ENCODE results near the gene ACTN3.

Gene ACTN3

GRCh38 chr11:66545701-66546367, 869 bp upstream of the ACTN3 start, which contains the start of gene ZDHHC24:
ZDHHC24 (minus strand) TSS chr11:66546048; CDS start chr11:66546003, 45 bp downstream.
- DNase-seq (ENCODE audit: low read depth): peak; percentile 84

DNA sequence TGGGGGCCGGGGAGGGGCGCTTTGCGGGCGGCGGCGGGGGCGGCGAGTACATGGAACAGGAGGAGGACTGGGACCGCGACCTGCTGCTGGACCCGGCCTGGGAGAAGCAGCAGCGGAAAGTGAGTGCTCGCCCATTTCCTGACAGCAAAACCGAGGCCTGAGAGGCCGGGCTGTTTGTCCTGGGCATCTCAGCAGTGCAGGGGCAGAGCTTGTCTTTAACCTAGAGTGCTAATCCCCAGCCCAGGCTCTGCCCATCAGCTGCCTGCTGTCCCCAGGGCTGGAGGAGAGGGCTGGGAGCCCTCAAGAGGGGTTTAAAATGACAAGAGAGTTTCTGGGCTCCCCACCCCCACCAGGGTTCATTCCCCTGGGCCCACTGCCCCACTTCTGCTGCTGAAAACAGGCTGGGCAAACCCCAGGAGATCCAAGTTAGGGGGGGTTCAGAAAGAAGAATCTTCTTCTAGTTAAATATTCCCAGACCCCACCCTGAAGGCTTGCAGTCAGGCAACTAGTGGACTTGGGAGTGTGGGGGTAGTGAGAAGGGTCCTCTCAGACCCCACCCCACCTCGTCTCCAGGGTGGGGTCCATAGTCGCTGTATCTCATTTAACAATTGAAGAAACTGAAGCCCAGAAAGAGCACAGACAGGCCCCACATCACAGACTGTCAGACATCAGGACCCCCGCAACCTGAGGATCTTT, 411 bp downstream of the ACTN3 start:
- DNase-seq (ENCODE audit: low read depth): no peak

DNA sequence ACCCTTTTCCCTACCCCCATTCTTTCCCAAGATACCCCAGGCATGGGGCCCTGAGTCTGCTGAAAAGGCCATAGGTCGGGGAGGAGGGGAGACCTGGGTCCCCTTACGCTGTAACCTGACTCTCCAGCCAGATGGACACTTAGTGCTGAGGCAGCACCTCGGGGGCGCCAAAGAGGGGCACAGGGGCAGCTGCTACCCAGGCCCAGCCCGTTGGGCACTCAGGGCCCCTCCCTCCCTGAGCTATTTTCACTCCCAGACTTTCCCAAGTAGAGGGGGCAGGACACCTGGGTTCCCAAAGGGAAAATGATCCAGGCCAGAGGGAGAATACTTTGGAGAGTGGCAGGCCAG, 933 bp downstream of the ACTN3 start:
- no peak for DNase-seq (ENCODE audit: low read depth)

GRCh38 chr11:66548041-66548440, 1.3 kb downstream of the ACTN3 start:
- no peak for DNase-seq (ENCODE audit: low read depth)

DNA sequence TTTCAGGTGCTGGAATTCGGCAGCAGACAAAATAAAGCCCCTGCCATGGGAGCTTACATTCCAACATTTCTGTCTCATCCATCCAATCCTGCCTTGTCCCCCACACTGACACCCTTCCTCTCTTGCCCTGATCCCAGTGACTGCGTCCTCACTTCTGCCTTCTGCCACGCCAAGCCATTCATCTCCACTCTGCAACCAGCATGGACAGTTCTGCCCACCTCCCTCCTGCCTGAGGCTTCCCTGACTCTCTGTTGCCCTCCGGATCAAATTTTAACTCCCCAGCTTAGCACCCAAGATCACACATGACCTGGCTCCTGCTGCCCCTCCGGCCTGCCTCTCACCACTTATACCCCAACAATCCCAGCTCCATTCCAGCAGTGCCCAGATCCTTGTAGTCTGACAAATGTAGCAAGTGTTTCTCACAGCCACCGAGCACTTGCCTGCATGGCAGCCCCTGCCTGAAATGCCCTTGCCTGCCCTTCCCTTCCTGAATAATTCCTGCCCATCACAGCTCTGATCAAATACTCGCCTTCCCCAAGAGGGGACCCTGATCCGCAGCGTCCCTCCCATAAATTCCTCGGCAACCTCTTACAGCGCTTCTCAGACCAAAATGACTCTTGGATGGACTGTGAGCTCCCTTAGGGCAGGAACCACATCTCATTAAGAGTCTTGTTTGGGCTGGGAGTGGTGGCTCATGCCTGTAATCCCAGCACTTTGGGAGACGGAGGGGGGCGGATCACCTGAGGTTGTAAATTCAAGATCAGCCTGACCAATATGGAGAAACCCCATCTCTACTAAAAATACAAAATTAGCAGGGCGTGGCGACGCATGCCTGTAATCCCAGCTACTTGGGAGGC, 2.3 kb downstream of the ACTN3 start:
- no peak for DNase-seq (ENCODE audit: low read depth)

DNA sequence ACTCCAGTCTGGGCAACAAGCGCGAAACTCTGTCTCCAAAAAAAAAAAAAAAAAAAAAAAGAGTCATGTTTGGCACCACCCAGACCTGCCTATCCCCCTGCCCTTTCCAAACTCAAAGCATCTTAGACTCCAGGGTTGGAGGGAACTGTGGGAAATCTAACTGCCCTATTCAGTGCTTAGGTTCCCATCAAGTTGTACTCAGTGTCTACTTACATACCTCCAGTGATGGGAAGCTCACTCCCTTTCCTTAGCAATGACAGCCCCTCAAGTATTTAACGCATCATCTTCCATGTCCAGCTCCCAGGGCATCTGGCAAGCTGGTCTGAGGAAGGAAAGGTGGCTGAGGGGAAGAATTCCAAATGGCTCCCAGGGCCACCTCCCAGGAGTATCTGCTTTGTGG, 3.0 kb downstream of the ACTN3 start:
- DNase-seq (ENCODE audit: low read depth): no peak

GRCh38 chr11:66550887-66551286, 4.2 kb downstream of the ACTN3 start:
- DNase-seq (ENCODE audit: low read depth): no peak

- no peak for DNase-seq (ENCODE audit: low read depth)
Measured at GRCh38 chr11:66554602-66555001, 7.9 kb downstream of the ACTN3 start.

DNA sequence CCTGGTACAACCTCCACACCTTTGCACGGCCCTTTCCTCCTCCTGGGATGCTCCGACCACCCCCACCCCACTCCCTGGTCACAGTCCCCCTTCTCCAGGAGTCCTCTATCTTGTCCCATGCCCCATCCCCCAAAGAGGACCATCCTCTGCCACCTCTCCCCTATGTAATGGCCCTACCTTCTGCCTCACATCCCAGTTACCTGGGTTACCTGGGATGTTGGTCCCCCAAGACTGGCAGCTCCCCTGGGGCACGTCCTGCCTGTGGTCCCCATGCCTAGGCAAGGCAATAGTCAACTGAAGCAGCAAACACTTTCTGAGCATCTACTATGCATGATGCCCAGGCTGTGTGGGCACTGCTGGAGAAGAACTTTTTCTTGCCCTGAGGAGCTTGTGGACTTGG, 8.7 kb downstream of the ACTN3 start:
- DNase-seq (ENCODE audit: low read depth): no peak

DNA sequence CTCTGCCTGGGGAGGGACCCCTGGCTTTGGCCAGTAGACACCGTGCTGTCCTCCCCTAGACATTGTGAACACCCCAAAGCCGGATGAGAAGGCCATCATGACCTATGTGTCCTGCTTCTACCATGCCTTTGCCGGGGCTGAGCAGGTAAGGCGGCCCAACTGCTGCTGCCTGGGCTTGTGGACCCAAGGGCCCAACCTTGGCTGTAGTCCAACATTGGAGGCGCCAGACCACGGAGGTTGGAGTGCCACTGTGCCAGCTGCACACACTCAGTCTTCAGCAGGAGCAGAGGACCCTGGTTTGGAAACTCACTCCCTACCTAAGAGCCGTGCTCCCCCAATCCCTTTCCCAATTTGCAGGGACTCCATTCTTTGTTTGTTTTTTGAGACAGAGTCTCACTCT, 9.4 kb downstream of the ACTN3 start:
- DNase-seq (ENCODE audit: low read depth): no peak

- no peak for DNase-seq (ENCODE audit: low read depth)
Measured at GRCh38 chr11:66557733-66558326, 11.1 kb downstream of the ACTN3 start.

GRCh38 chr11:66559142-66559865, 12.6 kb downstream of the ACTN3 start:
- peak; percentile 19 for DNase-seq (ENCODE audit: low read depth)

GRCh38 chr11:66559866-66560676, 13.4 kb downstream of the ACTN3 start:
- no peak for DNase-seq (ENCODE audit: low read depth)

- no peak for DNase-seq (ENCODE audit: low read depth)
Measured at GRCh38 chr11:66561178-66561974, 14.7 kb downstream of the ACTN3 start.

DNA sequence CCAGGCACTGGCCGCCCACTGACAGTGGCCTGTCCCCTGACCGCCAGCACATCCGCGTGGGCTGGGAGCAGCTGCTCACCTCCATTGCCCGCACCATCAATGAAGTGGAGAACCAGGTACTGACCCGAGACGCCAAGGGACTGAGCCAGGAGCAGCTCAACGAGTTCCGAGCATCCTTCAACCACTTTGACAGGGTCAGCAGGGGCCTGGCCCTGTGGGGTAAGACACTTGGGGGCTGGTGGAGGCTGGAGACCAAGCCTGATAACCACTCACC, 15.2 kb downstream of the ACTN3 start:
- no peak for DNase-seq (ENCODE audit: low read depth)

- no peak for DNase-seq (ENCODE audit: low read depth)
Measured at GRCh38 chr11:66562275-66562674, 15.6 kb downstream of the ACTN3 start.

- DNase-seq (ENCODE audit: low read depth): no peak
Measured at GRCh38 chr11:66562907-66563583, 16.3 kb downstream of the ACTN3 start.

GRCh38 chr11:66563832-66564231, 17.1 kb downstream of the ACTN3 start:
- DNase-seq (ENCODE audit: low read depth): no peak

DNA sequence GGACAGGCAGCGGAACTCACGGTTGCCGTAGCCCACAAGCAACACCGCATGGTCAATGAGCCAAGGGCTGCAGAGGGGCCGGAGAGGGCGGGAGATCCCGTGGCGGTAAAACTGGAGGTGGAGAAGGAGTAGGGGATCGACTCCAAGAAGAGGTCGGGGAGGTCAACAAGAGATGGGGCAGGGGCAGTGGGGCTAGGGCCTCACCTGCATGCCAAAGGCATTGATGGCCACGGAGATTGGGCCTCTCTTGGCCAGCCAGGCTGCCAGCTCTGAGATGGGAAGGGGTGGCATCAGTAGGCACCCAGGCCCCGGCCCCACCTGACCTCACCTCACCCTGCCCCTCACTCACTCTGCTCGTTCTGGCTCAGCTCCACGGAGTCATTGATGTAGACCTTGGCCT, 17.8 kb downstream of the ACTN3 start:
- no peak for DNase-seq (ENCODE audit: low read depth)

DNA sequence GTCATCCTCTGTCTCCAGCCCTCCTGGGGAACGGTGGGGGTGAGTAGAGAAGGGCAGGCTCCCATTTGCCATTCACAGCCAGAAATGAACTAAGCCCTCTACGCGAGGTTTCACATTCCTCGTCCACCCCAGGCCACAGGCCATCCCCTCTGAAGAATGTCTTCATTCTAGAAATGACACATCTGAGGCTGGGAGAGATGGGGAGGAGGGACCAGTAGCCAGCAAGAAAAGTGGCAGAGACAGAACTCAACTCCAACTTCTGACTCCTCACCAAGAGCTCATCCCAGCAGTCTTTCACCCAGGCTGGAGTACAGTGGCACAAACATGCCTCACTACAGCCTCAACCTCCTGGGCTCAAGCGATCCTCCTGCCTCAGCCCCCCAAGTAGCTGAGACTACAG, 18.3 kb downstream of the ACTN3 start:
- no peak for DNase-seq (ENCODE audit: low read depth)
